Fibroblast of lung (primary cell): ENCODE measurements around the gene ERLIN1. TPM values are rescaled to one million over a fixed set of nuclear protein-coding genes. Genes with fewer than 3 reads are reported as not detected.

ENCODE experiments used
- DNase-seq, 2 donors: peaks; one replicate each; pipeline versions ENCODE4 v3.0.0 to v3.0.0-alpha.2; 2010; ENCODE audit warnings: low read depth in 2 of 2
- H2AFZ ChIP-seq: 2 replicates; pipeline ENCODE4 v1.5.1; 2012; ENCODE audit warnings: low read length, control low read depth, inconsistent platforms
- H3K27ac ChIP-seq: 2 replicates; pipeline ENCODE4 v1.5.1; 2011; ENCODE audit warnings: low read length, control low read depth; ENCODE audit not compliant: insufficient read depth
- H3K27me3 ChIP-seq: 2 replicates; pipeline ENCODE4 v1.5.1; 2011; ENCODE audit warnings: mild to moderate bottlenecking, low read length; ENCODE audit not compliant: control insufficient read depth, insufficient read depth
- H3K36me3 ChIP-seq: 2 replicates; pipeline ENCODE4 v1.5.1; 2011; ENCODE audit warnings: low read length; ENCODE audit not compliant: control insufficient read depth, insufficient read depth
- H3K4me1 ChIP-seq: 2 replicates; pipeline ENCODE4 v1.5.1; 2011; ENCODE audit warnings: low read length; ENCODE audit not compliant: control insufficient read depth, insufficient read depth; ENCODE audit errors: extremely low read depth
- H3K4me2 ChIP-seq: 2 replicates; pipeline ENCODE4 v1.5.1; 2011; ENCODE audit warnings: low read length, control low read depth; ENCODE audit not compliant: insufficient read depth; ENCODE audit errors: extremely low read depth
- H3K4me3 ChIP-seq, 4 experiments: fragments of 200-600 bp in 1 of 4; sonication (generic) in 1 of 4; replicated peaks in 1 of 4; 2 replicates each; pipeline ENCODE4 v1.5.1; 2011 to 2016; ENCODE audit warnings: low read length in 4 of 4, low read depth in 3 of 4, mild to moderate bottlenecking in 3 of 4, control low read depth in 2 of 4, inconsistent platforms in 1 of 4, mixed read lengths in 1 of 4; ENCODE audit not compliant: insufficient read depth in 1 of 4; ENCODE audit errors: control extremely low read depth in 1 of 4
- H3K79me2 ChIP-seq: 2 replicates; pipeline ENCODE4 v1.5.1; 2012; ENCODE audit warnings: mild to moderate bottlenecking, low read length, inconsistent platforms; ENCODE audit not compliant: control insufficient read depth, insufficient read depth
- H3K9ac ChIP-seq: 2 replicates; pipeline ENCODE4 v1.5.1; 2011; ENCODE audit warnings: mild to moderate bottlenecking, low read length, control low read depth; ENCODE audit not compliant: insufficient read depth
- H3K9me3 ChIP-seq: 2 replicates; pipeline ENCODE4 v1.5.1; 2012; ENCODE audit warnings: low read depth, low read length; ENCODE audit not compliant: control insufficient read depth, insufficient read depth
- H4K20me1 ChIP-seq: 2 replicates; pipeline ENCODE4 v1.5.1; 2011; ENCODE audit warnings: low read length; ENCODE audit not compliant: control insufficient read depth, insufficient read depth; ENCODE audit errors: extremely low read depth
- EZH2 ChIP-seq: IDR thresholded peaks from 2 replicates; pipeline ENCODE4 v1.5.1; 2012; ENCODE audit warnings: low read length, control low read depth, mild to moderate bottlenecking; ENCODE audit errors: missing control alignments
- polyA plus RNA-seq, 2 donors: library from polyadenylated mRNA; depleted of rRNA in 1 of 2; stranded (reverse) in 1 of 2; unstranded in 1 of 2; fragments of >200 nt; gene quantifications; 2 replicates each; pipeline ENCODE4 v1.2.1, GENCODE V29; 2011 to 2012; ENCODE audit warnings: missing spikeins in 1 of 2
- total RNA-seq: library from RNA; depleted of rRNA; stranded (reverse); fragments of >200 nt; gene quantifications from 2 replicates; pipeline ENCODE4 v1.2.1, GENCODE V29; 2014
- TF ChIP-seq, protein P1 (sequence below), 2 donors: IDR thresholded peaks in 1 of 2; conservative IDR thresholded peaks in 1 of 2; 1 replicate in 1 of 2; 2 replicates in 1 of 2; pipeline ENCODE4 v1.5.1; 2011 to 2012; ENCODE audit warnings: low read length in 2 of 2, control low read depth in 1 of 2, inconsistent platforms in 1 of 2, low read depth in 1 of 2, mild to moderate bottlenecking in 1 of 2

Gene ERLIN1
- total and polyA plus RNA-seq, 2 donors (not counting 1 experiment from before 2014, with no cell fraction given): 52.8 to 74.7 TPM

DNA sequence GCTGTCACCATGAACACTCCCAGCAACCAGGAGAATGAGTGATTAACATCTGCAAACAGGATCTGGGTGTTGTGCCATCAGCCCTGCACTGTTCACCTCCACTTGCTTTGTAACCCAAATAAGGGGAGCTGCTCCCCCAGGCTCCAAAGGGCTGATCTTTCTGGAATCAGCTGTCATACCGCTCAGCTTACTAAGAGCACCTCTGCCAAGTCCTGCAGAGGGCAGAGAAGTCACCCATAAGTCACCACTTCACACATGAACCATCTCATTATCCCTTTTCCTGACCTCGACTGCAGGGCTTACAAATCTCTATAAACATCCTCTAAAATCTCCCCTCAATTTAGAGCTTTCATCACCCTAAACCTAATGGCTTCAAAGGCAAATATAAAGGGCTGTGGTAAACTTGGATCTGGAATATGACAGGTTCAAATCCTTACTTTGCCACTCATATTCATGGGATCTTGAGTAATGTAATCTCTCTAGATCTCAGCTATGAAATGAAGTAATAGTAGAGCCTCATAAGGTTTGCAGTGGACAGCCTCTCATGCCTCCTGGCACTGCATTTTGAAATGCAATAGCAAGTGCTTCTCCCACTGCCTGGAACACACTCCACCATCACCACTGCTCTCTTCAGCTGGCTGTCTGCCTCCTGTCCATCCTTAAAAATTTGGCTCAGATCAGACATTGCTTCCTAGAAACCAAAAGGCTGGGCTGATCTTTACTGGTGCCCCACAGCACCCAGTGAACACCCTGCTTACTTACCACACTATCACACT is 38.8 kb downstream of the ERLIN1 start:
- H4K20me1 ChIP-seq: no peaks in the 10 kb centered on the region
- H3K27me3 ChIP-seq: no peaks in the 10 kb centered on the region
- DNase-seq: peak in 1 of 2 donors; percentile 4
- no peak overlapping the region for H3K9ac ChIP-seq
- no peak overlapping the region for H3K27ac ChIP-seq
- no peaks in the 10 kb centered on the region for H3K9me3 ChIP-seq
- H3K4me2 ChIP-seq: peak overlapping the region; percentile 25
- H3K4me1 ChIP-seq: no peaks in the 10 kb centered on the region
- H3K4me3 ChIP-seq: no peak overlapping the region
- TF ChIP-seq, protein P1, sequence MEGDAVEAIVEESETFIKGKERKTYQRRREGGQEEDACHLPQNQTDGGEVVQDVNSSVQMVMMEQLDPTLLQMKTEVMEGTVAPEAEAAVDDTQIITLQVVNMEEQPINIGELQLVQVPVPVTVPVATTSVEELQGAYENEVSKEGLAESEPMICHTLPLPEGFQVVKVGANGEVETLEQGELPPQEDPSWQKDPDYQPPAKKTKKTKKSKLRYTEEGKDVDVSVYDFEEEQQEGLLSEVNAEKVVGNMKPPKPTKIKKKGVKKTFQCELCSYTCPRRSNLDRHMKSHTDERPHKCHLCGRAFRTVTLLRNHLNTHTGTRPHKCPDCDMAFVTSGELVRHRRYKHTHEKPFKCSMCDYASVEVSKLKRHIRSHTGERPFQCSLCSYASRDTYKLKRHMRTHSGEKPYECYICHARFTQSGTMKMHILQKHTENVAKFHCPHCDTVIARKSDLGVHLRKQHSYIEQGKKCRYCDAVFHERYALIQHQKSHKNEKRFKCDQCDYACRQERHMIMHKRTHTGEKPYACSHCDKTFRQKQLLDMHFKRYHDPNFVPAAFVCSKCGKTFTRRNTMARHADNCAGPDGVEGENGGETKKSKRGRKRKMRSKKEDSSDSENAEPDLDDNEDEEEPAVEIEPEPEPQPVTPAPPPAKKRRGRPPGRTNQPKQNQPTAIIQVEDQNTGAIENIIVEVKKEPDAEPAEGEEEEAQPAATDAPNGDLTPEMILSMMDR (conservative IDR thresholded peaks at IDR 0.05 in 1 of 2, IDR thresholded peaks at IDR 0.05 in 1 of 2; ENCODE audit: low read depth in 1 of 2, low read length in 2 of 2): no peak
- TF ChIP-seq EZH2: no peak
- H3K79me2 ChIP-seq: no peaks in the 10 kb centered on the region
- H2AFZ ChIP-seq: no peak overlapping the region
- H3K36me3 ChIP-seq: peaks cover 7% of the 10 kb centered on the region

DNA sequence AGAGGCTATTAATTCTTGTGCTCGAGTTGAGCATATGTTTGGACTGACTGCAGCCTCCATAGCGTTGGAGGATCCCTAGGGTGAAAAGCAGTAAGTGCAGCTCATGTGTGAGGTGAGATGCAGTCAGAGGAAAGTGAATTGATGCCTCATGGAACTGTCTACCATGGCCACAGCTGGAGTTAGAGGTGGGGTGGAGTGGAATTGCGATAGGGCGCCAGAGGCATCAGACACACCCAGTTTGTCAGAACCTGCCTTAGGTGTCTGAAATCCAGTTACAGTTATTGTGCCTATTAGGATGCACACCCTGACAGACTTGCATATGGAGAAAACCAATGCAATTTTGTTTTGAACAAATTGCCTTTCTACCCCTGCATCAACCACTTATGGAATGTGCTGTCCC is 39.4 kb downstream of the ERLIN1 start:
- TF ChIP-seq, protein P1 (conservative IDR thresholded peaks at IDR 0.05 in 1 of 2, IDR thresholded peaks at IDR 0.05 in 1 of 2; ENCODE audit: low read depth in 1 of 2, low read length in 2 of 2): no peak
- Histone ChIP-seq H3K4me3 (no peak overlapping the region), H3K4me2 (no peak overlapping the region), H3K27ac (no peak overlapping the region), H3K9me3 (no peaks in the 10 kb centered on the region), H3K9ac (no peak overlapping the region), H3K36me3 (peaks cover 3% of the 10 kb centered on the region), H3K79me2 (no peaks in the 10 kb centered on the region), H3K4me1 (no peaks in the 10 kb centered on the region), H4K20me1 (no peaks in the 10 kb centered on the region), H3K27me3 (no peaks in the 10 kb centered on the region), H2AFZ (no peak overlapping the region)
- DNase-seq: no peak

DNA sequence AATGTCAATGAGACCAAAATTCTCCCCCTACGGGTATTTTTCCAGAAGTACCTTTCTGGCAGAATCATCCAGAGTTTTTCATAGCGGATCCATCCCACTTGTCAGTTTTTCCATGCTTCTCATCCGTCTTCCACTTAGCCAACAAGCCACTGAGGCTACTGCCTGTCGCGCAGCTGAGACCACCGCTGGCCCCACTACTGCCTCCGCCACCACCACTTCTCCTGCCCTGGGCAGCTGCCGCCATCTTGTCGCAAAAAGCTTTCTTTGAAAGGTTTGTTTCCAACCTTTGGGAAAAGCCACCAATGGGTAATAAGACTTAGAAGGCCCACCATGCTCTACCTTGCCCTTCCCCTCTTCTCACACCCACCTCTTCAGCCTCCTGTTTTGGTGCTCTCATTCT is 42.1 kb downstream of the ERLIN1 start:
- H3K79me2 ChIP-seq: no peaks in the 10 kb centered on the region
- no peak for TF ChIP-seq EZH2
- TF ChIP-seq, protein P1 (conservative IDR thresholded peaks at IDR 0.05 in 1 of 2, IDR thresholded peaks at IDR 0.05 in 1 of 2; ENCODE audit: low read depth in 1 of 2, low read length in 2 of 2): no peak
- H3K4me3 ChIP-seq: no peak overlapping the region

More for the DNA sequence above, 42.1 kb downstream of the ERLIN1 start:
- peaks cover 5% of the 10 kb centered on the region for H3K27me3 ChIP-seq
- H3K36me3 ChIP-seq: no peaks in the 10 kb centered on the region
- no peaks in the 10 kb centered on the region for H4K20me1 ChIP-seq
- no peak overlapping the region for H3K4me2 ChIP-seq
- H2AFZ ChIP-seq: no peak overlapping the region
- H3K27ac ChIP-seq: no peak overlapping the region
- DNase-seq: no peak
- H3K4me1 ChIP-seq: no peaks in the 10 kb centered on the region
- H3K9ac ChIP-seq: no peak overlapping the region
- no peaks in the 10 kb centered on the region for H3K9me3 ChIP-seq
